Prostate gland (tissue), 2 donors: Measurements from ENCODE around the gene ZNF516. TPM values are rescaled to one million over a fixed set of nuclear protein-coding genes. Genes with fewer than 3 reads are reported as not detected.

Experiments
- DNase-seq: peaks from one replicate; pipeline ENCODE4 v3.0.0-alpha.2; 2019; ENCODE audit warnings: low spot score
- H3K27ac ChIP-seq, 2 donors: fragments of 200-600 bp; sonication (generic); 2 replicates each; pipeline ENCODE4 v1.5.1; 2017 to 2019
- H3K27me3 ChIP-seq: fragments of 200-600 bp; sonication (generic); replicated peaks from 2 replicates; pipeline ENCODE4 v1.5.1; 2019; ENCODE audit not compliant: insufficient read depth
- H3K36me3 ChIP-seq, 2 donors: fragments of 200-600 bp; sonication (generic); 1 replicate in 1 of 2; 2 replicates in 1 of 2; pipeline versions ENCODE4 v1.5.1 to v1.8.1; 2017 to 2019
- H3K4me1 ChIP-seq: fragments of 200-600 bp; sonication (generic); replicated peaks from 2 replicates; pipeline ENCODE4 v1.5.1; 2019
- H3K4me3 ChIP-seq, 2 donors: fragments of 200-600 bp; sonication (generic); 2 replicates each; pipeline ENCODE4 v1.5.1; 2017 to 2019
- H3K9me3 ChIP-seq: fragments of 200-600 bp; sonication (generic); 2 replicates; pipeline ENCODE4 v1.5.1; 2017
- POLR2A ChIP-seq: fragments of 450-650 bp; IDR thresholded peaks from one replicate; pipeline ENCODE4 v1.6.1; 2016; ENCODE audit warnings: antibody characterized with exemption, mild to moderate bottlenecking
- POLR2AphosphoS5 ChIP-seq: sonication (generic); formaldehyde crosslinking; IDR thresholded peaks from one replicate; pipeline ENCODE4 v1.6.1; 2017; ENCODE audit warnings: antibody characterized with exemption
- WGBS: methylation state at CpG from one replicate; pipeline ENCODE4 v1.1.5; 2018; 5-methylcytosine and 5-hydroxymethylcytosine counted together
- intact Hi-C: fragments of 100-400 bp; cut with DNase I; formaldehyde crosslinking; loops from one replicate; pipeline ENCODE4 v1.14.2; 2022
- total RNA-seq, 2 donors: library from RNA; depleted of rRNA; stranded (reverse); fragments of >200 nt; gene quantifications; one replicate each; pipeline ENCODE4 v1.1.0, GENCODE V29; 2016
- TF ChIP-seq, protein P1 (sequence below), 4 experiments: fragments of 200-600 bp in 2 of 4; fragments of 450-650 bp in 2 of 4; sonication (generic) in 2 of 4; IDR thresholded peaks; 1 replicate in 3 of 4; 2 replicates in 1 of 4; pipeline ENCODE4 v1.5.1; 2016 to 2019; ENCODE audit warnings: antibody characterized with exemption in 4 of 4, mild to moderate bottlenecking in 2 of 4, moderate library complexity in 2 of 4

ZNF516 gene
- total RNA-seq, 2 donors from 2014 or later: 25.0 to 158 TPM

DNA sequence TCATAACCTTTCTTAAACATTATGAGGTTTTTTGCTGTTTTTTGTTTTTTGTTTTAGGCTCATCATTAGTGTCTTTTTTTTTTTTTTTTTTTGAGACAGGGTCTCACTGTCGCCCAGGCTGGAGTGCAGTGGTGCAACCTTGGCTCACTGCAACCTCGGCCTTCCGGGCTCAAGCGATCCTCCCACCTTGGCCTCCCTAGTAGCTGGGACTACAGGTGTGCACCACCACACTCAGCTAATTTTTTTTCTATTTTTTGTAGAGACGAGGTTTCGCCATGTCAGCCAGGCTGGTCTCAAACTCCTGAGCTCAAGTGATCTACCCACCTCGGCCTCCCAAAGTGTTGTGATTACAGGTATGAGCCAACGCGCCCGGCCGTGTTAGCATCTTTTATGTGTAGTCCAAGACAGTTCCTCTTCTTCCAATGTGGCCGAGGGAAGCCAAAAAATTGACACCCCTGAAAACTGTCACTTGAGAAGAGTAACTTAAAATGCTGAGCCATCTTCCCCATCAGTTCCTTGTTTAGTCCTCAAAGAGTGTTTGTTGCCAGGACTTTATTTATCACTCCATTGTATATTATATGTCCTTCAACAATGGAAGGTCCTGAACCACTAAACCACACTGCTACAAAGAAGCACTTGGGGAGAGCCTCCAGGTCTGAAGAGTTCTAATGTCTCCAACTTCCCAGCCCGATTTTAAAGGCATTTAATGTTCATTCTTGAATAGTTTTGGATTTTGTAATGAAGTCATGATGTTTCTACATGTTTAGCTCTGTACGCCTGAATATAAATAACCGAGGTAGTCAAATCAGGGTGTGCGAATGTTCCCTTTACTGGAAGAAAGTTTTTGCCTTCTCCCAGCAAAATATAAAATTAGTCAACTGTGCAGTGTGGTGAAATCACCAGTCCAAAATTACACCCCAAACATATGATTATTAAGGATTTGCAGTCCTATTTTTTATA is 26.4 kb downstream of the ZNF516 start:
- intact Hi-C loops: no loop called here

DNA sequence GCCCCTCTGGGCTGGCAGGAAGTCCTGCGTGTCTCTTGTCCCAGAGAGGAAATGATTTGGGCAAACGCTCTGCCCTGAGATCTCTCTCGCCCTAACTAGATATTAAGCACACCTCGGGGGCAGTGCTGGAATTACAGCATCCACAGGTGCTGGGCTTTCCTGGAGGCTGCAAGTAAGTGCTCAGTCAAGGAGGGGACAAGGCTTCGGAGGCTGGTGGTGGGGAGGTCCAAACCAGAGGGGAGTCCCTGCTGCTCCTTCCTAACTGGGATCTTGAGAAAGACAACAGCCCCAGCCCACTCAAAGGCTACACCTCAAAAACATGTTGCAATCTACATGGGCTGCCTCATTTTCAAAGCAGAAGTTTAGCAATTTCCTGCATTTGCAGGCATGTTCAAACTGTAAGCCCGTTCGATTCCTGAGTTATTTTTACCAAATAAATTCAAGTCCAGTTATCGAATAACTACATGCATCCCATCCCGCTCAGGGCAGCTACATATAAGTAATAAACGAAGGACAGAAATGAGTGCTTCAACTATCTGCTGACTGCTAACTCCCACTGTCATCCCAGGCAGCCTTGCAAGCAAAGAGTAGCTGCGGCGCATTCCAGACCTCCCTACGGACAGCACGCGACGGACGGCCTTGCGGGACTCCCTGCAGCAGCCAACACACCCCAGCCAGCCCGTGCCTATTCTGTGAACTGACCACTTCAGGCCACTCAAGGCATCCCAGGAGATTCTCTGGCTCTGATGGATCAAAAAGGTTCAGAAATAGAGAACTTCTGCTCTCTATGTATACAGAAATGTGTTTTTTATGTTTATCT is 27.5 kb downstream of the ZNF516 start:
- intact Hi-C loops: no loop called here
- Histone ChIP-seq H3K4me1 (no peaks in the 10 kb centered on the region), H3K9me3 (no peaks in the 10 kb centered on the region), H3K27ac (no peak overlapping the region), H3K36me3 (no peaks in the 10 kb centered on the region), H3K27me3 (no peaks in the 10 kb centered on the region), H3K4me3 (no peak overlapping the region)
- TF ChIP-seq POLR2AphosphoS5: no peak
- TF ChIP-seq, protein P1, sequence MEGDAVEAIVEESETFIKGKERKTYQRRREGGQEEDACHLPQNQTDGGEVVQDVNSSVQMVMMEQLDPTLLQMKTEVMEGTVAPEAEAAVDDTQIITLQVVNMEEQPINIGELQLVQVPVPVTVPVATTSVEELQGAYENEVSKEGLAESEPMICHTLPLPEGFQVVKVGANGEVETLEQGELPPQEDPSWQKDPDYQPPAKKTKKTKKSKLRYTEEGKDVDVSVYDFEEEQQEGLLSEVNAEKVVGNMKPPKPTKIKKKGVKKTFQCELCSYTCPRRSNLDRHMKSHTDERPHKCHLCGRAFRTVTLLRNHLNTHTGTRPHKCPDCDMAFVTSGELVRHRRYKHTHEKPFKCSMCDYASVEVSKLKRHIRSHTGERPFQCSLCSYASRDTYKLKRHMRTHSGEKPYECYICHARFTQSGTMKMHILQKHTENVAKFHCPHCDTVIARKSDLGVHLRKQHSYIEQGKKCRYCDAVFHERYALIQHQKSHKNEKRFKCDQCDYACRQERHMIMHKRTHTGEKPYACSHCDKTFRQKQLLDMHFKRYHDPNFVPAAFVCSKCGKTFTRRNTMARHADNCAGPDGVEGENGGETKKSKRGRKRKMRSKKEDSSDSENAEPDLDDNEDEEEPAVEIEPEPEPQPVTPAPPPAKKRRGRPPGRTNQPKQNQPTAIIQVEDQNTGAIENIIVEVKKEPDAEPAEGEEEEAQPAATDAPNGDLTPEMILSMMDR (IDR thresholded peaks at IDR 0.05): no peak
- 54% methylated on average over 19 of the region's 19 CpGs for WGBS
- DNase-seq: no peak

More for the DNA sequence above, 26.4 kb downstream of the ZNF516 start:
- Histone ChIP-seq H3K36me3 (no peaks in the 10 kb centered on the region), H3K27me3 (no peaks in the 10 kb centered on the region), H3K27ac (no peak overlapping the region), H3K4me1 (no peaks in the 10 kb centered on the region), H3K9me3 (no peaks in the 10 kb centered on the region), H3K4me3 (no peak overlapping the region)
- TF ChIP-seq POLR2AphosphoS5 (no peak), POLR2A (no peak)
- TF ChIP-seq, protein P1 (IDR thresholded peaks at IDR 0.05): no peak
- no peak for DNase-seq
- WGBS: 84% methylated on average over 16 of the region's 16 CpGs

DNA sequence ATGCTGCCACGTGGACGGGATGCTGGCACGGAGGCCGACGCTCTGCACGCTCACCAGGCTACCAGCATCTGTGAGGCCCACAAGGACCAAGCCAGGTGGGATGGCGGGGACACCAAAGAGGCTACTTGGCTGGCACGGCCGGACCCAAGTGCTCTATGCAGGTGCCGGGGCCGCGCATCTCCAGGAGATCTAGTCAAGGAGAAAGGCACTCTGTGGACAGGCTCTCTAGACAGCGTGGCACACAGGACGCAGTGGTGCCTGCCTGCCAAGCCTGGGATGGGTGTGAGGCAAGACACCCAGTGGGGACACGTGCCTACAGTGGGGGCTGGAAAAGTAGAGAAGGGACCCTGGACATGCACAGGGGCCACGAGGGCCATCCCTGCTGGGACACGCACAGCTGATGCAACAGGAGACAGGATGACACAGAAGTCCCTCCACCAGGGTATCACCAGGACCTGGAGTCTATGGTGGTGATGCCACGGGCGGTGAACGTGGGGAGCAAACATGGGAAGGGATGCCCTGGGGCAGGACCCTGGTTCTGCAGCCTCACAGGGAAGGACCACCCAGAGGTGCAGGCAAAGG is 28.5 kb downstream of the ZNF516 start:
- DNase-seq: no peak
- H3K4me1 ChIP-seq: no peaks in the 10 kb centered on the region
- 91% methylated on average over 19 of the region's 20 CpGs for WGBS

DNA sequence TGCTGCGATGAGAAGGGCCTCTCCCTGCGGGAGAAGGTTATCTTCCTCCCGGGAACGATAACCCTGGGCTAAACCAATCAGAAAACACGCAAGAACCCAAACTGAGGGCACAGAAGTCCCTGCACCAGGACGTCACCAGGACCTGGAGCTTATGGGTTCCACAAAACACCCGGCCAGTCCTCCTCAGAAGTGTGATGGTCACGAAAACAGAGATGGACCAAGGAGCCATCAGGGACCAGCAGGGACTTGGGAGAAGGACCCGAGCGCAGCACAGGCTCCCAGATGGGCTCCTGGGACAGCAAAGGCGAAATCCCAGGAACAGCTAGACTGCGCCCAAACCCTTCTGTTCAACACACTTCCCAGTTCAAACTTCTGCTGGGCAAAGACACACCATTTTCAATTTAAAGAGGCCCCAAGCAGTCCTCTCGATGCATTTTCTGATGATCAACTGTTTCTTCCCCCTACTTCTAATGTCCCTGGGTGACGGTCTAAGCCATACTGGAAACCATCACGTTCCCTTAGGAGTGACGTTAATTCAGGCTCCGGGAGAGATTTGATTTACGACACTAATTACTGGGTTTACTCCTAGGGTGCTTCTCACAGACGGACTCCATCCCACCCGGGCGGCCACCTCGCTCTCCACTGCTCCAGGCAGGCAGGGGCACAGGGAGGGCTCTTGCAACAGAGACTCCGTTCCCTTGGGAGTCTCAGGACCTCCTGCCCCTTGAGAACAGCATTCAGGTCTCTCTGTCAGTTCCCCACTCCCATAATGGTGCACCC is 29.2 kb downstream of the ZNF516 start:
- no peaks in the 10 kb centered on the region for H3K4me1 ChIP-seq

More for the DNA sequence above, 28.5 kb downstream of the ZNF516 start:
- Histone ChIP-seq H3K4me3 (no peak overlapping the region), H3K9me3 (no peaks in the 10 kb centered on the region), H3K27me3 (no peaks in the 10 kb centered on the region), H3K36me3 (no peaks in the 10 kb centered on the region), H3K27ac (no peak overlapping the region)
- TF ChIP-seq POLR2A (no peak), POLR2AphosphoS5 (no peak)
- TF ChIP-seq, protein P1 (IDR thresholded peaks at IDR 0.05): no peak
- intact Hi-C loops: no loop called here

More for the DNA sequence above, 29.2 kb downstream of the ZNF516 start:
- DNase-seq: no peak
- Histone ChIP-seq H3K4me3 (no peak overlapping the region), H3K27ac (no peak overlapping the region), H3K36me3 (no peaks in the 10 kb centered on the region), H3K27me3 (no peaks in the 10 kb centered on the region), H3K9me3 (no peaks in the 10 kb centered on the region)
- intact Hi-C loops: no loop called here
- no peak for TF ChIP-seq POLR2A
- TF ChIP-seq POLR2AphosphoS5: no peak
- TF ChIP-seq, protein P1 (IDR thresholded peaks at IDR 0.05): no peak
- WGBS: 74% methylated on average over 23 of the region's 23 CpGs
